Spleen (tissue), 11 donors: ENCODE data around the gene FKBP4. TPM values are rescaled to one million over a fixed set of nuclear protein-coding genes. Genes with fewer than 3 reads are reported as not detected.

Experiments
- DNase-seq: peaks from one replicate; pipeline ENCODE4 v3.0.0-alpha.2; 2020
- H3K27ac ChIP-seq, 8 donors: fragments of 200-600 bp; sonication (generic) in 7 of 8; 1 replicate in 4 of 8; 2 replicates in 4 of 8; pipeline versions ENCODE4 v1.5.0 to v1.8.0; 2016 to 2021; ENCODE audit warnings: inconsistent platforms in 4 of 8, mild to moderate bottlenecking in 4 of 8, moderate library complexity in 1 of 8
- H3K27me3 ChIP-seq, 7 donors: fragments of 200-600 bp; sonication (generic) in 6 of 7; replicated peaks in 1 of 7; 1 replicate in 4 of 7; 2 replicates in 3 of 7; pipeline versions ENCODE4 v1.5.0 to v1.8.0; 2016 to 2021; ENCODE audit warnings: inconsistent platforms in 3 of 7, mild to moderate bottlenecking in 1 of 7
- H3K36me3 ChIP-seq, 6 donors: fragments of 200-600 bp; sonication (generic) in 5 of 6; 1 replicate in 4 of 6; 2 replicates in 2 of 6; pipeline versions ENCODE4 v1.5.0 to v1.8.0; 2016 to 2021; ENCODE audit warnings: inconsistent platforms in 2 of 6
- H3K4me1 ChIP-seq, 6 donors: fragments of 200-600 bp; sonication (generic) in 5 of 6; 1 replicate in 3 of 6; 2 replicates in 3 of 6; pipeline versions ENCODE4 v1.5.0 to v1.8.0; 2016 to 2021; ENCODE audit warnings: inconsistent platforms in 3 of 6
- H3K4me3 ChIP-seq, 8 donors: fragments of 200-600 bp; sonication (generic) in 7 of 8; 1 replicate in 4 of 8; 2 replicates in 4 of 8; pipeline versions ENCODE4 v1.5.0 to v1.8.0; 2016 to 2021; ENCODE audit warnings: inconsistent platforms in 4 of 8, mild to moderate bottlenecking in 4 of 8, moderate library complexity in 2 of 8
- H3K9me3 ChIP-seq, 8 donors: fragments of 200-600 bp; sonication (generic) in 7 of 8; 1 replicate in 4 of 8; 2 replicates in 4 of 8; pipeline versions ENCODE4 v1.5.0 to v1.8.0; 2016 to 2021; ENCODE audit warnings: inconsistent platforms in 4 of 8
- POLR2A ChIP-seq, 3 donors: fragments of 450-650 bp; IDR thresholded peaks; one replicate each; pipeline ENCODE4 v1.5.1; 2017; ENCODE audit warnings: antibody characterized with exemption in 3 of 3, mild to moderate bottlenecking in 1 of 3
- POLR2AphosphoS5 ChIP-seq, 3 donors: sonication (generic); formaldehyde crosslinking; IDR thresholded peaks; one replicate each; pipeline ENCODE4 v1.5.1; 2017; ENCODE audit warnings: antibody characterized with exemption in 3 of 3
- WGBS, 5 donors: extraction: QIAGEN DNeasy Blood & Tissue Kit in 3 of 5; methylation state at CpG; one replicate each; pipeline versions ENCODE4 v1.1.5 to v1.1.7; 2013 to 2018; 5-methylcytosine and 5-hydroxymethylcytosine counted together
- intact Hi-C: fragments of 100-400 bp; cut with DNase I; formaldehyde crosslinking; loops from one replicate; pipeline ENCODE4 v1.15.0; 2023; ENCODE audit warnings: low total_unique reads
- polyA plus RNA-seq, 3 donors: library from polyadenylated mRNA; stranded (reverse); fragments of 200-250 nt; gene quantifications; one replicate each; pipeline ENCODE4 v1.2.1, GENCODE V29; 2013
- total RNA-seq, 7 donors: library from RNA; depleted of rRNA in 3 of 7; stranded (reverse); fragments of >200 nt in 3 of 7; fragmentation: NEBNext Ultra II Directional in 4 of 7; extraction: Animal tissue kit (Norgen Biotek cat#: 25700) in 4 of 7; gene quantifications; one replicate each; pipeline versions ENCODE4 v1.1.0 to v1.2.1, GENCODE V29; 2016 to 2021
- TF ChIP-seq, protein P1 (sequence below), 11 experiments: fragments of 200-600 bp in 7 of 11; fragments of 450-650 bp in 4 of 11; sonication (generic) in 4 of 11; IDR thresholded peaks in 8 of 11; conservative IDR thresholded peaks in 3 of 11; 1 replicate in 7 of 11; 2 replicates in 4 of 11; pipeline versions ENCODE4 v1.4.0 to v1.8.0; 2016 to 2021; ENCODE audit warnings: antibody characterized with exemption in 11 of 11, inconsistent platforms in 4 of 11, mild to moderate bottlenecking in 1 of 11
- donor health status: healthy with polysubstance abuse.
- donor health status: DM: no; HTN: no; CAD: no; lungs with moderate emphysema.
- donor health status: DM: no; HTN: no; CAD: no.
- donor health status: Bipolar disorder and iron deficiency.
- donor health status: healthy.
- donor health status: DM: no; HTN: no; CAD: no.
- donor health status: DM: yes; HTN: yes; CAD: no.

Gene FKBP4
- total and polyA plus RNA-seq, 10 donors: 8.3 to 65.6 (median 25.4) TPM

DNA sequence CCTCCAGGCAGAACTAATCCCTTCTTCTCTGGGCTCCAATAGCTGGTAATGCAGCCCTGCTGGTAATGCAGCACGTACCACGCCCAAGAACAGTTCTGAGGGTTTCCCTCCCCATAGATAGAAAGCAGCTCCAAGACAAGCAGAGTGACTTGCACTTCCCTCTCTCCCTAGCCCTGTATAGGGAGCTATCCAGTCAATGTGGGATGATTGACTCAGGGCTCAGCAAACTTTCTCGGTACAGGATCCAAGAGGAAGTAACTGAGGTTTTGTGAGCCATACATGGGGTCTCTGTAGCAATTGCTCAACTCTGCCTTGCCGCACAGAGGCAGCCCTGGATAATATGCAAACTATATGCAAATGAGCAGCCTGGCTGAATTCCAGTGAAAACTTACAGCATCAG lies 15.5 kb upstream of the FKBP4 start:
- no peaks in the 10 kb centered on the region for H3K9me3 ChIP-seq
- H3K27me3 ChIP-seq: peaks cover 0 to 22% (median 7%) of the 10 kb centered on the region in 7 donors
- no peak for TF ChIP-seq POLR2A (IDR thresholded peaks at IDR 0.05)
- H3K36me3 ChIP-seq: no peaks in the 10 kb centered on the region
- intact Hi-C loops: no loop called here
- WGBS, 5 donors: 53 to 72% (median 68%) methylated on average over 4 of the region's 4 CpGs
- H3K4me1 ChIP-seq: peaks cover 5 to 11% (median 9%) of the 10 kb centered on the region in 6 donors
- H3K27ac ChIP-seq: no peak overlapping the region
- DNase-seq: no peak
- no peak overlapping the region for H3K4me3 ChIP-seq

DNA sequence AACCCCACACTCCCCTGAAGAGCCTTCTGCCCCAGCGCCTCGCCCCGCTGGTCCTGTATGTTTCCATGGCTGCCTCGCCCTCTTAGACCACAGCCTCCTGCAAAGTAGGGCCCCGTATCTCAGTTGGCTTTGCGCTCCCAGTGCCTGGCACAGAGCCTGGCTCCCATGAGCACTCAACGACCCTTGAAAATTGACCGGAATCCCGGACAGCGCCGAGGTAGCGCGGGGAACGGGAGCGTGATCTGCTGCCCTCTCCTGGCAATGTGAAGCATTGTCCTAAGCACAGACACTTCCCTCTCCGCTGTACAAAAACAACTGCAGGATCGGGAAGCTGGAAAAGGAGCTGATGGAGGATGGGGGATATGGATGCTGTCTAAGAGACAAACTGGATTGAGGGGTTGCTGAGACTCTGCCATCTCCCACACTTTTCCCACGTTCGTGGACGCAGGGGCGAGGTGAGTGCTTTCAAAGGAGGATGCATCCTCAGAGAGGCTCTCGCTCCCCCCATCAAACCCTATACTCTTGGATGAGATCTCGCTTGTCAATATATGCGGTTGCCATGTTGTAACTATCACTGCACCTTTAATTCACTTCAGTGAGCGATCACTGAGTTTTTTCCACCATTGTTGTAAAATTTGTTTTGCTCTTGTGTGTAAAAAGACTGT lies 10.7 kb upstream of the FKBP4 start:
- Histone ChIP-seq H3K27me3 (peaks cover 0 to 29% (median 7%) of the 10 kb centered on the region in 7 donors), H3K27ac (no peak overlapping the region), H3K4me3 (peak overlapping the region in 4 of 8 donors; percentile 11 to 61 (median 18)), H3K36me3 (no peaks in the 10 kb centered on the region), H3K9me3 (no peaks in the 10 kb centered on the region), H3K4me1 (peaks cover 5 to 12% (median 10%) of the 10 kb centered on the region in 6 donors)
- intact Hi-C loops: no loop called here
- 12 to 18% (median 14%) methylated on average over 25 of the region's 25 CpGs for WGBS, 5 donors
- TF ChIP-seq POLR2A (IDR thresholded peaks at IDR 0.05) (no peak), POLR2AphosphoS5 (IDR thresholded peaks at IDR 0.05) (no peak)
- TF ChIP-seq, protein P1, sequence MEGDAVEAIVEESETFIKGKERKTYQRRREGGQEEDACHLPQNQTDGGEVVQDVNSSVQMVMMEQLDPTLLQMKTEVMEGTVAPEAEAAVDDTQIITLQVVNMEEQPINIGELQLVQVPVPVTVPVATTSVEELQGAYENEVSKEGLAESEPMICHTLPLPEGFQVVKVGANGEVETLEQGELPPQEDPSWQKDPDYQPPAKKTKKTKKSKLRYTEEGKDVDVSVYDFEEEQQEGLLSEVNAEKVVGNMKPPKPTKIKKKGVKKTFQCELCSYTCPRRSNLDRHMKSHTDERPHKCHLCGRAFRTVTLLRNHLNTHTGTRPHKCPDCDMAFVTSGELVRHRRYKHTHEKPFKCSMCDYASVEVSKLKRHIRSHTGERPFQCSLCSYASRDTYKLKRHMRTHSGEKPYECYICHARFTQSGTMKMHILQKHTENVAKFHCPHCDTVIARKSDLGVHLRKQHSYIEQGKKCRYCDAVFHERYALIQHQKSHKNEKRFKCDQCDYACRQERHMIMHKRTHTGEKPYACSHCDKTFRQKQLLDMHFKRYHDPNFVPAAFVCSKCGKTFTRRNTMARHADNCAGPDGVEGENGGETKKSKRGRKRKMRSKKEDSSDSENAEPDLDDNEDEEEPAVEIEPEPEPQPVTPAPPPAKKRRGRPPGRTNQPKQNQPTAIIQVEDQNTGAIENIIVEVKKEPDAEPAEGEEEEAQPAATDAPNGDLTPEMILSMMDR (IDR thresholded peaks at IDR 0.05 in 8 of 11, conservative IDR thresholded peaks at IDR 0.05 in 3 of 11): peak; percentile 66 to 94 (median 87)
- DNase-seq: peak; percentile 86

DNA sequence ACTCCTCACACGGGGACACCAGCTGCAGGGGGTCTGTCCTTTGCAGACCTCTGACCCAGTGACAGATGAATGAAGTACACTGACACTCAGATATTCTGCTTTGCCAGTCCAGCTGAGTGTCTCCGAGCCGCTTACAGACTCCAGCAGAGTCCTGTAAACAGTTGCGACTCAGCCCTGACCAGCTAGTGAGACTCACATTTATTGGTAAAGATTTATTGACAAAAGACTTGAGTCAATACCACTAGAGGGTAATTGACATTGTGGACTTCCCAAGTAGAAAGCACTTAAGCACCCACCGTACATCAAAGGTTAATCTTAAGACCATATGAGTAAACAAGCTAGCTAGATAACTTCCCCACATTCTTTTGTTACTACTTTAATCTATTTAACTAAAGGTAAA lies 9.8 kb upstream of the FKBP4 start:
- H3K4me1 ChIP-seq: peaks cover 5 to 12% (median 10%) of the 10 kb centered on the region in 6 donors
- peaks cover 0 to 29% (median 7%) of the 10 kb centered on the region in 7 donors for H3K27me3 ChIP-seq
- TF ChIP-seq POLR2A (IDR thresholded peaks at IDR 0.05) (no peak), POLR2AphosphoS5 (IDR thresholded peaks at IDR 0.05) (no peak)
- TF ChIP-seq, protein P1 (IDR thresholded peaks at IDR 0.05 in 8 of 11, conservative IDR thresholded peaks at IDR 0.05 in 3 of 11): no peak
- no peak for DNase-seq
- no peak overlapping the region for H3K27ac ChIP-seq
- no peaks in the 10 kb centered on the region for H3K36me3 ChIP-seq
- WGBS, 5 donors: 77 to 88% (median 83%) methylated on average over 5 of the region's 5 CpGs
- intact Hi-C loops: loop anchor here (5.0 kb wide), 1 partner anchor 98 kb away; no protein-coding TSS in a partner anchor
- no peaks in the 10 kb centered on the region for H3K9me3 ChIP-seq
- no peak overlapping the region for H3K4me3 ChIP-seq

DNA sequence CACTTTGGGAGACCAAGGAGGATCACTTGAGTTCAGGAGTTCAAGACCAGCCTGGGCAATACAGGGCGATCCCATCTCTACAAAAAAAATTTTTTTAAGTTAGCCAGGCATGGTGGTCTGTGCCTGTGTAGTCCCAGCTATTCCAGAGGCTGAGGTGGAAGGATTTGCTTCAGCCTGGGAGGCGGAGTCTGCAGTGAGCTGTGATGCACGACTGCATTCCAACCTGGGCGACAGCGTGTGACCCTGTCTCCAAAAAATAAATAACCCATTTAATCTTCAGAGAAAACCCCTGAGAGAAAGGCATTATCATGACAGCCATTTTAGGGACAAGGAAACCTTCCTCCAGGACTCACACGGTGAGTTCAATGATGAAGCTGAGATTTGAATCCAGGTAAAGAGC lies 3.7 kb upstream of the FKBP4 start:
- Histone ChIP-seq H3K4me1 (peaks cover 0 to 18% (median 6%) of the 10 kb centered on the region in 6 donors), H3K36me3 (no peaks in the 10 kb centered on the region), H3K27ac (no peak overlapping the region), H3K27me3 (peaks cover 0 to 13% (median 0%) of the 10 kb centered on the region in 7 donors), H3K9me3 (no peaks in the 10 kb centered on the region), H3K4me3 (no peak overlapping the region)
- WGBS, 5 donors: 86 to 94% (median 91%) methylated on average over 6 of the region's 6 CpGs
- no peak for DNase-seq
- TF ChIP-seq, protein P1 (IDR thresholded peaks at IDR 0.05 in 8 of 11, conservative IDR thresholded peaks at IDR 0.05 in 3 of 11): no peak
- no peak for TF ChIP-seq POLR2AphosphoS5 (IDR thresholded peaks at IDR 0.05)
- no peak for TF ChIP-seq POLR2A (IDR thresholded peaks at IDR 0.05)
- intact Hi-C loops: no loop called here
